ELR (cell line): ENCODE data around the gene SCN5A.

Experiments used
- DNase-seq: peaks from one replicate; pipeline ENCODE4 v3.0.0-alpha.2; 2015; ENCODE audit warnings: low read depth

The SCN5A gene

DNA sequence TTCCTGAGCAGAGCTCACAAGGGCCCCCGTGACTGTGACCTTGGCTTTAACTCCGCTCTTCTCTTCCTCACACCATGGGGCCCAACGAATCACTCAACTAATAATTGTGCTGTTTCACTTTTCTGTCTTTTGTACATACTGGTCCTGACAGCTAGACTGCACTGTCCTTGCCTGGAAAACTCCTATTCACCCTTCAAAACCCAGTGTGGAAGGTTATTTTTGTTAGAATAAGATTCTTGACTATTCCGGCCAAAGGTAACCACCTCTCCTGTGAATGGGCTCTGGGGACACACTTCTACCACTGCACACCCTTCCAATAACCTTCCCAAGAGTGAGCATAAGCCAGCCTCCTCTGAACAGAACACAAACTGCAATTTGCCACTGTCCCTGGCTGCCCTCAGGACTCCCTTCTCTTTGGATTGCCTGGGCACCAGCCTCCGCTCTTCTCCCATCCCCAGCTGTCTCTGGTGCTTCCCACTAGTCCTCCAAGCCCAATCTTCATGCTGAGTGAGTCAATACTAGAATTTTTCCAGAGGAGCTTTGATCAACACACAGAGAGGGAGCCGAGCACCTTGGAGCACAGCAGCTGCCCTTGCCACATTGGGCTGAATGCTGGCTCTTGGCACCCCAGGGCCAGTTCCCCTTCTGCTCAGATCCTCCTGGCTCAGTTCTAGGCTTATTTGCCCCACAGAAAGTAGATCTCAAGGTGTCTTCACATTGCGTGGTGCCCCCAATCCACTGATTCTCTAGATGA, 2.1 kb downstream of the SCN5A start:
- DNase-seq: no peak

DNA sequence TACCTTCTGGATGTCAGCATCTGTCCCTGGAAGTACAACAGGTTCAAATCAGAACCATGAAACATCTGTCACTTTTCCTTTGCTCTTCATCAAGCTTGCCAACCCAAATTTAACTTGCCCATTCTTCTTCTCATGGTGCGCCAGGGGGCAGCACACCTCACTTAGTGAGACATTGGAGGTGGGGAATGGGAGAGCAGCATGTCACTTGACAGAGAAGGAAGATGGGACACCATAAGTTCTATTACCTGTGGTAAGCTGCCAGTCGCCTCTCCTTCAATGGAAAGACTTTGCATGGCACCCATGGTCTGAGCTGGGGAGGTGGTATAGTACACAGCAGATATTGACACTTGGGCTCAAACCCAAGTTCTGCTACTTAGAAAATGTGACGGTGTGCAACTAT, 2.9 kb downstream of the SCN5A start:
- DNase-seq: peak; percentile 48

DNA sequence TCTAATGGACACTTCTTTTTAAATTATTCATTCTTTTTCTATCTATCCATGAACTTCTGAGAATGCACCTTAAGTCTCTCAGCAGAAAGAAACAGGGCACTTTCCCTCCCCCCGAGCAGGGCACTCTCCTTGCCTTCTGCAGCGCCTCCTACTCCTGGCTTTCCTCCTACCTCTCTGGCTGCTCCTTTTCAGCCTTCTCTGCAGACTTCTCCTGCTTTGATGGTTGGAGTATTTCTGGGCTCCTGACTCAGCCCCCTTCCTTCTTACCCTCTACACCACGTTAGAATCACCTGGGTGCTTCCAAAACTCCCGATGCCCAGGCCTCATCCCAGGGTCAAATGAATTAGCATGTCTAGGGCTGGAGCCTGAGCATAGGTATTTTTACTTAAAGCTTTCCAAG, 3.4 kb downstream of the SCN5A start:
- no peak for DNase-seq

DNA sequence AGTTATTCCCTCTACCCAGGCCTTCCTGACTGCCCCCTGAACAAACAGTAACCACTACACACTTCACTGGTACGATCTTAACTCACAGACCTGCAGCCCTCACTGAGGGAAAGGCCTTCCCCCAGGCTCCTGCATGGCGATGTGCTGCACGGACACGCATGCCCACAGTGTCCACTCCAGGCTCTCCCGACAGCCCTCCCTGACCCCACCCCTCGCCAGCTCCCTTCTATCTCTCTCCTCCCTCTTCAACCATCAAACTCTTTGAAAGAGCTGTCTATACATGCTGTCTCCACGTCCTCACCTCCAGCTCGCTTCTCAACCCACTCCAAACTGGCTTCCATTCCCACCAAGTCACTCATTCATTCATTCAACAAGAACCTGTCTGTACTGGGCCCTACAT, 3.9 kb downstream of the SCN5A start:
- no peak for DNase-seq

DNA sequence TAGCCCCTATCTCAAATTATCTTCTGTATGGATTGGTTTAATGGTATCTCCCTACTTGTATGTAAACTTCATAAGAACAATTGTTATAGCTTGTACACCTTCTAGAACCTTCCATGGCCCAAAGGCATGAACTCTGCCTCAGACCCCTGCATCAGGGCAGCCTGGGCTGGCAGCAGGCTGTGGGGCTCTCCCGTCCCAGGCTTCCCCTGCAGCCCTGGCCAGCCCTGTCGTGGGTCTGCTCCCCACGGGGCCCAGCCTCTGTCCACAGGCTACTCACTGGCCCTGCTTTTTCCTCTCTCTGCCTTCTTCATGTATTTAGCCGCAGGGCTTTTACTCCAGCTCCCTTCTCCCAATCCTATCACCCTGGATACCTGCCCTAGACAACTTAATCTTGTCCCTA, 4.4 kb downstream of the SCN5A start:
- DNase-seq: no peak

- no peak for DNase-seq
Measured at GRCh38 chr3:38644662-38645053, 4.8 kb downstream of the SCN5A start.

- no peak for DNase-seq
Measured at GRCh38 chr3:38644016-38644661, 5.3 kb downstream of the SCN5A start.

GRCh38 chr3:38643592-38643991, 5.9 kb downstream of the SCN5A start:
- no peak for DNase-seq

- DNase-seq: no peak
Measured at GRCh38 chr3:38643090-38643489, 6.4 kb downstream of the SCN5A start.

DNA sequence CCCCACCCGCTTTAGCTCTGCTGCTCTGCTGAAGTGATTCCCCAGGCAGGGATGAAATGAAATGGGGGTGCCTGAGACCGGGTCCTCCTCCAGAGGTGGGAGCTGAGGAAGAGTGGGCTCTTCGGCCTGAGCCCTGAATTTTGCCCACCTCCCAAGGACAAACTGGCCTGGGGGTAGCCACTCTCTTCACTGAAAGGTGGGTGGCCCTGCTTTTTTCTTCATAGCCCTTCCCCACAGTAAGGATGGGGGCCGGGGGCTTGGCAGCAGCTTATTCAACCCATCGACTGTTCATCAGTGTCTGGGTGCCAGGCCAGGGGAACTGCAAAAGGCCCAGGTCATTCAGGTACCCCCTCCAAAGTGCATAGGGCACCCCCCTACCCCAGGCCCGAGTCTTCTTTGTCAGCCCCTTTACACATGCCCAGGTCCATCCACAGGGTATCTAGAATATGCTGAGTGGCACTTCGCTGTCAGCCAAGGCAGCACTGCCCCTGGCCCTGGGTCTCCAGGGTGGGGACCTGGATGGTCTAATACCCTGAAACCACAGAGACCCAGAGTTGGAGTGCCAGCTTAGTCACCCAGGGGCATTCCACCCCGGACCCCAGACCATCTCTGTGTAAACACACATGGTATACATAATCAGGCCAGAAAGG, 7.9 kb downstream of the SCN5A start:
- DNase-seq: no peak

- no peak for DNase-seq
Measured at GRCh38 chr3:38640661-38641452, 8.6 kb downstream of the SCN5A start.

GRCh38 chr3:38638354-38638753, 11.1 kb downstream of the SCN5A start:
- no peak for DNase-seq

GRCh38 chr3:38637906-38638305, 11.6 kb downstream of the SCN5A start:
- DNase-seq: no peak

DNA sequence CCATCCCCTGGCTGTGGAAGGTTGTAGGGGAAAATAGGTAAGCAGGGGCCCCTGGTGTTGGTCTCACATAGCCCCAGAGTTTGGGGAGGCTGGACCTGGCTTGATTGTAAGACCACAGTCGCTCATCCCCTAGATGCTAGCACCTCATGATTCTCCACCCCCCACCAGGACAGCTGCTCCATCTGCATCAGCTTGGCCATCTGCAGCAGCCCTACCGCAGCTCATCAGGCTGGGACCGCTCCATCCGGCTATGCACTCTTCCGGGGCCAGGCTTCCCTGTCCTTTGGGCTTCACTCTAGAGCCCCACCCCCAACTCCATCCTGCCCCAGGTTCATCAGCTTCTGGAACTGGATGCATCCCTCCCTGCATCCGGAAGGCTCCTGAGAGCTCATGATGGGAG, 12.6 kb downstream of the SCN5A start:
- no peak for DNase-seq

GRCh38 chr3:38636464-38636863, 13.0 kb downstream of the SCN5A start:
- DNase-seq: no peak

DNA sequence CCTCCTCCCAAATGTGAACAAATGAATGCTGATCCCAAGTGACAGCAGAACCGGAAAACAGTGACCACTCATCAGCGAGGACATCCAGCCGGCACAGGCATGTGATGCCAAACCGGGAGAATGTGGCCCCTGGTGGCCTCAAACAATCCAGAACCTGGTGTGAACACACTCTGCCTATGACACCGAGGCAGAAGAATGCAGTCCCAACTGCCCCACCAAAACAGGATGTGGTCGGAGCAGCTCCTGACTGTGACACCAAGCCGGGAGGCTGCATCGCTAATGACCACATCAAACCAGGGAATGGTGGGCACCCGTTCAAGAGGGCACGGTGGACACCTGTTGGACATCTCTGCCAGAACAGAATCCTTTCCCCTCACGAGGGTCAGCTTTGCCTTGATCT, 15.4 kb downstream of the SCN5A start:
- DNase-seq: peak; percentile 59

- no peak for DNase-seq
Measured at GRCh38 chr3:38632989-38633388, 16.5 kb downstream of the SCN5A start.

- no peak for DNase-seq
Measured at GRCh38 chr3:38630606-38631005, 18.9 kb downstream of the SCN5A start.

DNA sequence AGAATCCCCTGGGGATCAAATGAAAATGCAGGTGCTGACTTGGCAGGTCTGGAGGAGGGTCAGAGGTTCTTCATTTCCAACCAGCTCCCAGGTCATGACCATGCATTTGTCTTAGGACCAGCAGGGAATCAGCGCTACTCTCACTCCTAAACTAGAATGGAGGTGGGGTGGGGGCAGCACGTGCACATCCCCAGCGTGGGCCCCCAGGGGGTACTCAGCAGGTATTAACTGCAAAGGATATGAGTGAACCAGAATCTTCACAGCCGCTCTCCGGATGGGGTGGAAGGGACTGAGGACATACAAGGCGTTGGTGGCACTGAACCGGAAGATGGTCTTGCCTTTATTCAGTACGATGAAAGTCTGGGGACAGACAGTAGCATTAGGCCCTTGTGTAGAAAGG, 19.4 kb downstream of the SCN5A start:
- DNase-seq: no peak

DNA sequence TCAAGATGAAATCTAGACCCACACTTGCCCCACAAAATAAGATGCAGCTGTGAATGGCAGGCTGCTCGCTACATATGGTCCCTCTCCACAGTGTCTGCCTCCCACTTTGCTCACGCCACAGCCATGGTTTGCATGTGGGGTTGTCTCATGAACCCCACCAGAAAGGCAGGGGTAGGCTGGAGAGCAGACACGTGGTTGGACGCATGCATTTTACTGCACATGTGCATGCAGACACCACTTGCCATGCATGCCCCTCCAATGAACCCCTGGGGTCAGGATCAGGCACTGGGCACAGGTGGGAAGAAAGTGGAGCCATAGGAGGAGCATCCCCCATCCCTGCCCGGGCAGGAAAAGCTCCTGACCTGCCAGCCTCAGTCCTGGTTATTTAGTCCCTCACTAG, 20.7 kb downstream of the SCN5A start:
- no peak for DNase-seq

- peak; percentile 39 for DNase-seq
Measured at GRCh38 chr3:38627956-38628355, 21.5 kb downstream of the SCN5A start.

DNA sequence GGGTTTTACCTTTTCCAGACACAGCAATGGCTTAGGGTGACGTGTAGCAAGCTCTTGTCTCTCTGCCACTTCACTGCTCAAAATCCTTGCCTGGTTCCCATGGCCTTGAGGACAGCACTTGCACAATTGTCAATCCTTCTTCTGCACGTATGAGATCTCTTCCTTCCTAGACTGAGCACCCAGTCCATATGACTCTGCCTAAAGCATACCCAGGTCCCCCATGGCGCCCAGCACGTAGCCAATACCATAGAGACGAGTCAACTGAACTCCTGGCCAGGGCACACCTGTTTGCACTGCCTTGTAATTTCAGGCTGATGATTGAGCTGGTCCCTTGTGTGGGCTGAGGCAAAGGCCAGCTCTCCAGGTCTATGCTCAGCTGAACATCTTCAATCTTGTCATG, 23.3 kb downstream of the SCN5A start:
- DNase-seq: no peak

DNA sequence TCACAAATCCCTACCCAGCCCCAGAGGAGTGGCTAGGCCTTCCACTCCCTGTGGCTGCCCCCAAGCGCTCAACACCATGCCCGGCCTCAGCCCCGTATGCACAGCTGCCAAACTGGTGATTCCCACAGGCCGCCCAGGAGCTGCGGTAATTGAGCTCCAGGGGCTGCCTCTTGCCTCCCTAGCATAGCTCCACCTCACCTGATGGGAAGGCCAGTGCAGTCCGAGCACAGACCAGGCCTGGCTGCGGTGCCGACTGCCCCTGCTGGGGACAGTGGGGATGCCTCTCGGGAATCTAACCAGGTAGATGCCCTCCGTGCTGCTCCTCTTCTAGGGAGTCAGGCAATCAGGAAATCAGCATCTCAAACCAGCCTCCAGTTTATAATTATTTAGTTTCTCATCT, 25.9 kb downstream of the SCN5A start:
- no peak for DNase-seq
